ENCODE results near the gene LMBR1.
"Not testable (repeated sequence)": the region's sequence is repeated elsewhere in the genome, so short reads cannot be mapped to it uniquely, and the experiment has no call there.

The LMBR1 gene

DNA sequence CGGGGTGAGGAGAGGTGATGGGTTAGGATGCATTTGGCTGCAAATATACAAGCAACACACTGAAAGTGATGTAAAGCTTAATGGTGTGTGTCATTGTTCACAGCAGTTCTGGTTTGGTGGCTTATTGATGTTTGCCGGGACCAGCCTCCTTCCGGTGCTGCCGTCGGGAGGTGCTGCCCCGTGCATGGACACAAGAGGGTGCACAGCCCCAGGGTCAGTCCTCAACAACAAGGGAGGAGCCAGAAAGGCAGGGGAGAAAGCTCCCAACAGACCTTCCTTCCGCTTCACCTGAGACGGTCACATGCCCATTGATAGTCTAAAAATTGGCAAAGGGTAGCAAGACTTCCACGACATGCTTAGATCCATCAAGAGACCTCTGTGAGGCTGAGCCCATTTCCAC lies 242.9 kb downstream of the LMBR1 start:
- DNase-seq = no peak

DNA sequence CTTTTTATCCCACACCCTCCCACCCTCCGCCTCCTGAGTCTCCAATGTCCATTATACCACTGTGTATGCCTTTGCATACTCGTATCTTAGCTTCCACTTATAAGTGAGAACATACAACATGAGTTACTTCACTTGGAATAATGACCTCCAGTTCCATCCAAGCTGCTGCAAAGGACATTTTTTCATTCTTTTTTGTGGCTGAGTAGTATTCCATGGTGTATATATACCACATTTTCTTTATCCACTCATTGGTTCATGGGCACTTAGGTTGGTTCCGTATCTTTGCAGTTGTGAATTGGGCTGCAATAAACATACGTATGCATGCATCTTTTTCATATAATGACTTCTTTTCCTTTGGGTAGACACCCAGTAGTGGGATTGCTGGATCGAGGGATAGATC lies 245.7 kb downstream of the LMBR1 start:
- not testable (repeated sequence) for DNase-seq

DNA sequence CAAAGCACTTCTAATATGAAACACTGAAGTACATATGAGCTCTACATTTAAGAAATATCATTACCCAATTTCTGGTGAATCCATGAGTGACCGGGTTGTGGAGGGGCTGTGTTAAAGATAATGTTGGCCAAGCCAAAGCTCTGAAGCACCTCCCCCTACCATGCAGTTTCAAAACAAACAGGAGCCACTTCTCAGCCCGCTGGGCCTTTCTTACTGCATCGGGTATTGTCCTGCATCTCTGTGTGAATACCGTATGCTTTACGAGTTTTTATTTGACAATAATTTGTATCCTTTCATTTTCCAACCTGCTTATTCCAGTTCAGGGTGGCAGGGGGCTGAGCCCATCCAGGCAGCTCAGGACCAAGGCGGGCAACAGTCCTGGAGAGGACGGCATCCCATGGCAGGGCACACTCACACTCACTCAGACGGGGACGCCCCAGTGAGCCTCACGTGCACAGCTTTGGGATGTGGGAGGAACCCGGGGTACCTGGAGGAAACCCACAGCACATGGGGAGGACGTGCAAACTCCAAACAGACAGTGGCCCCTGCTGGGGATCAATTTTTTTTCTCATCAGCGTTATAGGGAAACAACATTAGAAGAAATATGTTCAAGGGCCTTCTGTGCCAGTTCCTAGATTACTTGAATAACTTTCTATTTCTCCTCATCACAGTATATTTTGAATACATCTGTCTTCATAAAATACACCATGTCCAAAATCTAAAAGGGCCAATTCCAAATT lies 250.5 kb downstream of the LMBR1 start:
- DNase-seq = no peak

DNA sequence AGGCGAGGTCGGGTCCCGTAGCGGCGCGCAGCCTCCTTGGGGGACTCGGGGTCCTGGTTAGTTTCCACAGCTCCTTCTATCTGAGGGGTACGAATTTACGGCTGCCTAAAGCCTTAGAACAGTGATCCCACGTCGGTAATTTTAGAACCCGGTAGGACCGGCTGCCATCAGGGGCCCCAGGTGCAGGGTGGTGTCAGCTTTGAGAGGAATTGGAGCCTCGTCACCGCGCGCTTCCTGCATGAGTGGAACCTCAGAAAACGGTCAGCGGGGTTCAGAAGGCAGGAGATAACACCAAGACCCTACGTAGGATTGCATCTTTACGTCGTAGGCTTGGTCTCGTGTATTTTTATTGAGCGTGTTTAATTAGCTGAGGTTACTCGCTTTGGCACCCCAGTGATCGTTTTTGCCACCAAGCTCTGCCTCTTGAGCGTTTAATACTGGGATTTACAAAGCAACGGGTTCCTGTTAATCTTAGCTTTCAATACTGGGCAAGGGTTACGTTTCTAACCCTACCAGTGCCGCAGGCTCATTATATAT lies 252.0 kb downstream of the LMBR1 start:
- DNase-seq = peak; percentile 51 to 60

DNA sequence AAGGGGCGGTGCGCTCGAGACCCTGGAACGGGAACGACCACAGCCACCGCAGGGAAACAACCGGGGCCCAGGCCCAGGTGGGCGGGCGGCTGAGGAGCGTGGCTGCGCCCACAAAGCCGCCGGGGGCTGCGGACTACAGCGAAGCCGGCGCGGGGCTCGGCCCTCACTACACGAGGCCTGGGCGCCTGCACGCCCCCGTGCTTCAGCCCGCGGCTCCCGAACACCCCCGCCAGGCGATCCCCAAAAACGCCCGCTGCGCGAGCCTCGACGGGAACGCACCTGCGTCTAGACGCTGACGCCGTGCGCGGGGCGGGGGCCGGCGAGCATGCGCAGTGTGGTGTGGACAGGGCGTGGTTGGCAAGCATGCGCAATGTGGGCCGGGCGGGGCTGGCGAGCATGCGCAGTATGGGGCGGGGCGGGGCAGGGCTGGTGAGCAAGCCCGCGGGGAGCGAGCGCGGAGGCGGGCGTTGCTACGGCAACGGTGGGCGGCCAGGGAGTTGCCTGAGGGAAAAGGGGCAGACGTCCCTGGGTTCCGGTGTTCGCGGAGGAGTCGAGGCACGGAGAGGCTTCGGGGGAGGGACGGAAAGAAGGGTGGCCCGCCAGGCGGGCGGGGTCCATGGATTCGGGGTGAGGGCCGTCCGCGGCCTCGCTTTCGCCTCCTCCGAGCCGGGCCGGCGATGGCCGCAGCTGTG lies 252.6 kb downstream of the LMBR1 start, which contains the start of gene RNF32:
RNF32 (plus strand) TSS at position 518 of the 692 bp plus-strand sequence. CDS start 3,104 bp downstream, outside the sequence.
- DNase-seq = peak; percentile 92 to 96

DNA sequence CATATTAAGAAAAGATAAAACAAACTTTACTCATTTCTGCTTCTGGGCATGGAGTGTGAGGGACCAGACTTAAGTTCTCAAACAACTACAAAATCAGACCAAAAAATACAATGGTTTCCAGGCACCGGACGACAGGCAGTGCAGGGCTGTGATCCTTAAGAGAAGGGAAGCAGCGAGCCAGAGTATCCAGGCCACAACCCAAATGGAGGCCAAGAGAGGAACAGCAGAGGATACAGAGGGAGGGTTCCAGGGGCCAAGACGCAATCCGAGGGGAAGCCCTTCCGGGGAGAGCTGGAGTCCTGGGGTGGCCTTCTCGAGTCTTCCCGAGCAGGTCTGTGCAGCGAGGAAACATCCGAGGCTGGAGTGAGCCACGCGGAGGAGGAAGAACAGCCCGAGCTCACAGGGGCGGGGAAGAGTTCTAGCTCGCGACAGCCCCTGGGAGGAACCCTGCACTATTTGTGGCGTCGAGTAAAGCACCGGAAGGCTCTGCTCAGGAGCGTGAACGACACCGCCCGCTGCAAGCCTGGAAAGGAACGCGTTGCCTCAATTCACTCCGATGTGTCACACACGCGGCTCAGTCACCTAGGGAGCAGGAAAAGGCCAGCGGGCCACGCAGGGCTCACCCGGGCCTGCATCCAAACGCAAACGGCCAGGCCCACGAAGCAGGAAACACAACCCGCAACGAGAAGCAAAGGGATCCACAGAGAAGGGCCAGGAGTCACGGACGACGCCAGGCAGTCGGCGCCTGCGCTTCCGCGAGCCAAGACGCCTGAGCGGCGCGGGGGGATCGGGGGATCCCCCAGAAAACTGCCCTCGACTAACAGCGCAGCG lies 253.3 kb downstream of the LMBR1 start:
- no peak for DNase-seq

DNA sequence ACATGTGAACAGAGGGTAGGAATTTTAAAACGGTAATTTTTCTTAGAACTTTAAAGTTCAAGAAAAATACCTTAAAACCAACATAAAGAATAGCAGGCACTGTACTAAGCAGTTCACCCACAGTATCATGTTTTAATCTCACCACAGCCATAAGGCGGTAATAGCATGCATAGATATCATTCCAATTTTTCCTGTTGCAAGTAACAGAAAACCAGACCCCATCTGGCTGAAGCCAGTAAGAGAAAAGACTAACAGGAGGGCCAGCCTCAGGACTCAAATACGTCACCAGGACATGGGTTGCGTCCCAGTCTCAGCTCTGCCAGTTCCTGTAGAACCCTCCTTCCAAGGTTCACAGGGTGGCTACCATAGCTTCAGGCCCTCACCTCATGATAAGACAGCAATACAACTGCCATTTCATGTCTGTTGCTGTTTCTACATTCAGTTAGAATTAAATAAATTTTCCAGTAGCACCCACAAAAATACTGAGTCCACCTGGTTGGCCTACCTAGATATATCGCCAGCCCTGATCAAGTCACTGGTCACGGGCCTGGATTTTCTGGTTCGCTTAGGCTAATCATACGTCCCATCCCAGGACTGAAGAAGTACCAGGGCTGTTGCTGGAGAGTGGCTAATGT lies 254.4 kb downstream of the LMBR1 start:
- no peak for DNase-seq

DNA sequence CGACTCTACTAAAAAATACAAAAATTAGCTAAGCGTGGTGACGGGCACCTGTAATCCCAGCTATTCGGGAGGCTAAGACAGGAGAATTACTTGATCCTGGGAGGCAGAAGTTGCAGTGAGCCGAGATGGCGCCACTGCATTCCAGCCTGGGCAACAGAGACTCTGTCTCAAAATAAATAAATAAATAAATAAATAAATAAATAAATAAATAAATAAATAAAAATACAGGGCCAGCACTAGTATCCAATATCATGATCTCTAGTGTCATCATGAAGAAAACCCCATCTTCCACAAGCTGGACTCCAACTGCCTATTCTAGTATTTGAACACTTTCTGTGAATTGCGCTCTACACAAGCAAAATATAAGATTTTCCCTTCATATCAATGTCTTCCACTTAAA lies 255.9 kb downstream of the LMBR1 start:
- DNase-seq = not testable (repeated sequence)

DNA sequence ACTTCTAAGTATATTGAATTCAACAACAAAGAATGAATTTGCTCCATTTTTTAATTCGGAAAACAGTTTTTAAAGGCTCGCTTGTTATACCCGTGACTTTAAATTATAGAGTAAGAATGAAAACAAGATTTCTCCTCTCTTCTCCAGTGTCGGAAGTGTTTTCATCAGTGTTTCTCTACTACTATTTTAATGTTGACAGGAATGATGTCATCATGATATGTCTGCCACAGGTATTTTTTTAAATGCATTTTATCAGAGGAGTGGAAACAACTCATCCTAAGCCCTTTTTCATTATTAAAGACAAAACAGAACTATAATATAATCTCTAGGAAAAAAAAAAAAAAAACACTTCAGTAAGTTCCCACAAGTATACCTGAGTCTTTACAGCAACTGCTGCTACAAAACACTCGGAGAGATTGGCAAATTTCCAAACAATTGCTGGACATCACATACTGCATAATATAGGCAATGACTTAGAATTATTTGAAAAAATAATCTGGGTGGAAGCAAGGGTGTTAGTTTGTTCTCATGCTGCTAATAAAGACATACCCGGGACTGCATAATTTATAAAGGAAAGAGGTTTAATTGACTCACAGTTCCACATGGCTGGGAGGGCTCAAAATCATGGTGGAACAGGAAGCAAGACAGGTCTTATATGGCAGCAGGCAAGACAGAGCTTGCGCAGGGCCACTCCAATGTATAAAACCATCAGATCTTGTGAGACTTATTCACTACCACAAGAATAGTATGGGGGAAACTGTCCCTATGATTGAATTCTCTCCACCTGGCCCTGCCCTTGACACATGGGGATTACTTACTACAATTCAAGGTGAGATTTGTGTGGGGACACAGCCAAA lies 257.2 kb downstream of the LMBR1 start:
- DNase-seq = no peak

DNA sequence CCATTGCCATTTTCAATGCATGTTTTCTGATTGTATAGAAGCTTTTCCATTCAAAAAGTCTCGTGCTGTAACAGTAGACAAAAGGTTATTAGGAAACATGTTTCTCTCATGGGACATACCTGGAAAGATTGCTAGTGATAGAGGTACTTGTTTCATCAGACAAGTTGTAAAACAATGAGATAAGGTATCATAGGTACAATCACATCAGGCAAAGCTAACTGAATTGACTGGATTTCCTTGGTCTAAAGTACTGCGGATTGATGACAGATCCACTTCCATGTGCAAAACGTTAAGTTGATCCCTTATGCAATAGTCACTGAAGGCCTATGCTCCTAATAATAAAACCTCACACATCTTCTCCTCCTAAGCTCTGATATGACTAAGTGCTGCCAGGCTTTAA lies 258.9 kb downstream of the LMBR1 start:
- no peak for DNase-seq

DNA sequence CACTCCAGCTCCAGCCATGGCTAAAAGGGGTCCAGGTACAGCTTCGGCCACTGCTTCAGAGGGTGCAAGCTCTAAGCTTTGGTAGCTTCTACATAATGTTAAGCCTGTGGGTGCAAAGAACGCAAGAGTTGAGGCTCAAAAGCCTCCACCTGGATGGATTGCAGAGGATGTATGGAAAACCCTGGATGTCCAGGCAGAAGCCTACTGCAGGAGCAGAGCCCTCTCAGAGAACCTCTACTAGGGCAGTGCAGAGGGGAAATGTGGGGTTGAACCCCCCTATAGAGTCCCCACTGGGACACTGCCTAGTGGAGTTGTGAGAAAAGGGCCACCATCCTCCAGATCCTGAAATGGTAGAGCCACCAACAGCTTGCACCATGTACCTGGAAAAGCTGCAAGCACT lies 263.1 kb downstream of the LMBR1 start:
- DNase-seq = no peak

DNA sequence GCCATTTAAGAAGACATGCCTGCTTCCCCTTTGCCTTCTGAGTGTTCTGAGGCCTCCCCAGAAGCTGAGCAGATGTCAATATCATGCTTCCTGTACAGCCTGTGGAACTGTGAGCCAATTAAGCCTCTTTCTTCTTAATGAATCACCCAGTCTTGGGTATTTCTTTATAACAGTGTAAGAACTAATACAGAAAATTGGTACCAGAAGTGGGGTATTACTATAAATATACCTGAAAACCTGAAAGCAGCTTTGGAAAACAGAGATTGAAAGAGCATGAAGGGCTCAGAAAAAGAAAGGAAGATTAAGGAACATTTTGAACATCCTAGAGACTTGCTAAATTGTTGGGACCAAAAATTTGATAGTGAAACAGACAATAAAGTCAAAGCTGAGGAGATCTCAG lies 264.4 kb downstream of the LMBR1 start:
- no peak for DNase-seq

Data from CD4-positive, alpha-beta T cell treated with Interleukin-1 beta for 1 hour (primary cell).